ENCODE data around the gene TYRP1. TPM values are rescaled to one million over a fixed set of nuclear protein-coding genes. Genes with fewer than 3 reads are reported as not detected.

TYRP1 gene
- total RNA-seq (under 1 TPM in 1 of 4 donors, not detected in 3; 0.16 TPM), polyA plus RNA-seq (1 to 10 TPM in 1 of 3 donors, under 1 TPM in 2; 0.09 to 1.2 (median 0.46) TPM)

GRCh38 chr9:12693141-12693540, at the start of gene TYRP1:
Gene TYRP1 (plus strand): TSS chr9:12693385. CDS start chr9:12693997, 612 bp downstream.
- WGBS, 2 donors, result 80 to 88% methylated on average over 3 of the region's 3 CpGs
- no peak for DNase-seq
- intact Hi-C loops (cut with DNase I), result no loop called here

GRCh38 chr9:12643686-12644085, 49.5 kb upstream of the TYRP1 start:
- Histone ChIP-seq H3K4me3 (no peak overlapping the region), H3K9me3 (no peaks in the 10 kb centered on the region), H3K27me3 (no peaks in the 10 kb centered on the region), H3K4me1 (no peaks in the 10 kb centered on the region), H3K27ac (no peak overlapping the region), H3K36me3 (no peaks in the 10 kb centered on the region)
- no peak for DNase-seq
- intact Hi-C loops (cut with DNase I), result no loop called here
- TF ChIP-seq POLR2A (IDR thresholded peaks at IDR 0.05), result no peak
- TF ChIP-seq POLR2AphosphoS5 (IDR thresholded peaks at IDR 0.05), result no peak
- TF ChIP-seq EP300 (IDR thresholded peaks at IDR 0.05), result no peak

More at GRCh38 chr9:12693141-12693540, at the start of gene TYRP1:
- H3K4me1 ChIP-seq, result peaks cover 0 to 22% (median 15%) of the 10 kb centered on the region in 4 donors
- no peaks in the 10 kb centered on the region for H3K9me3 ChIP-seq
- TF ChIP-seq POLR2A (IDR thresholded peaks at IDR 0.05) (no peak), EP300 (IDR thresholded peaks at IDR 0.05) (no peak), POLR2AphosphoS5 (IDR thresholded peaks at IDR 0.05) (no peak)
- TF ChIP-seq, protein P1, sequence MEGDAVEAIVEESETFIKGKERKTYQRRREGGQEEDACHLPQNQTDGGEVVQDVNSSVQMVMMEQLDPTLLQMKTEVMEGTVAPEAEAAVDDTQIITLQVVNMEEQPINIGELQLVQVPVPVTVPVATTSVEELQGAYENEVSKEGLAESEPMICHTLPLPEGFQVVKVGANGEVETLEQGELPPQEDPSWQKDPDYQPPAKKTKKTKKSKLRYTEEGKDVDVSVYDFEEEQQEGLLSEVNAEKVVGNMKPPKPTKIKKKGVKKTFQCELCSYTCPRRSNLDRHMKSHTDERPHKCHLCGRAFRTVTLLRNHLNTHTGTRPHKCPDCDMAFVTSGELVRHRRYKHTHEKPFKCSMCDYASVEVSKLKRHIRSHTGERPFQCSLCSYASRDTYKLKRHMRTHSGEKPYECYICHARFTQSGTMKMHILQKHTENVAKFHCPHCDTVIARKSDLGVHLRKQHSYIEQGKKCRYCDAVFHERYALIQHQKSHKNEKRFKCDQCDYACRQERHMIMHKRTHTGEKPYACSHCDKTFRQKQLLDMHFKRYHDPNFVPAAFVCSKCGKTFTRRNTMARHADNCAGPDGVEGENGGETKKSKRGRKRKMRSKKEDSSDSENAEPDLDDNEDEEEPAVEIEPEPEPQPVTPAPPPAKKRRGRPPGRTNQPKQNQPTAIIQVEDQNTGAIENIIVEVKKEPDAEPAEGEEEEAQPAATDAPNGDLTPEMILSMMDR (IDR thresholded peaks at IDR 0.05), result no peak
- H3K36me3 ChIP-seq, result no peaks in the 10 kb centered on the region
- no peaks in the 10 kb centered on the region for H3K27me3 ChIP-seq
- no peak within 1 kb of the TSS for H3K27ac ChIP-seq
- no peak within 1 kb of the TSS for H3K4me3 ChIP-seq

DNA sequence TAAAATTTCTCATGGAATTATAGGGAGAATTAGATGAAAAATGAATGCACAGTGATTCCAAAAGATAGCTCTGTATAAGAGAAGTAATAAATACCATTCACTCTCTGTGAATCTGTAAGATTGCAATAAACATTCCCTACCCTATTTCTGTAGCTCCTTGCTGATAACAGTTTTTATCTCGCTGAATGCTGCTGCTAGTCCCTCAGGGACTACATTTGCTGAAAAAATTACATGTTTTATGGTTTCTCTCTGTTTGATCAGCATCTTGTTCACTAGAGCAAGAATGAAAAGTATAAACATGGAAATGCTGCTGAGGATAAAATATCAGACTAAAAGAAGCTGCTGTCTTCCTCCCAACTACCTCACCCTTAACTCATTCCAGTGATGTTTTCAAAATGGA, 44.3 kb upstream of the TYRP1 start:
- H3K27me3 ChIP-seq, result no peaks in the 10 kb centered on the region
- no peak overlapping the region for H3K27ac ChIP-seq
- H3K4me1 ChIP-seq, result no peaks in the 10 kb centered on the region
- no peak overlapping the region for H3K4me3 ChIP-seq
- no peak for DNase-seq
- H3K36me3 ChIP-seq, result no peaks in the 10 kb centered on the region
- WGBS, 2 donors, result 25 to 59% methylated on average over 1 of the region's 1 CpG
- intact Hi-C loops (cut with DNase I), result no loop called here
- TF ChIP-seq POLR2A (IDR thresholded peaks at IDR 0.05), result no peak
- no peak for TF ChIP-seq POLR2AphosphoS5 (IDR thresholded peaks at IDR 0.05)
- no peak for TF ChIP-seq EP300 (IDR thresholded peaks at IDR 0.05)
- TF ChIP-seq, protein P1 (IDR thresholded peaks at IDR 0.05), result no peak
- no peaks in the 10 kb centered on the region for H3K9me3 ChIP-seq

DNA sequence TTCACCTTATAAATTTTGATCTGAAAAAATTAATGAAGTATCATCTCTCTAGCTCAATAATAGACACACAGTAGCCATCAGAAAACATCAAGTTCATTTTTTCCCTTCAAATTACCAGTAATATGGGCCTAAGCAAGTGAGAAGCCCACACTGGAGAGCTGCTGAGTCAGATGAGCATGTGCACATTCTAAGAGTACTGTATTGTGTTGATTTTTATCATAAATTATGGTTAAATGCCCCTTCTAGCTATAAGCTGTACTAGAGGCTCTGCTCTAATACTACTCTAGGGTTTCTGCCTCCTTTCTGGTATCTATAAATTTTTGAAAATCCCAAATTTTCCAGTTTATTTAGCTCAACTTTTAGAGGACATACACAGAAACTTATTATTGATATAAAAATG, 42.1 kb upstream of the TYRP1 start:
- Histone ChIP-seq H3K27me3 (no peaks in the 10 kb centered on the region), H3K27ac (no peak overlapping the region), H3K4me1 (no peaks in the 10 kb centered on the region), H3K36me3 (no peaks in the 10 kb centered on the region), H3K9me3 (no peaks in the 10 kb centered on the region), H3K4me3 (no peak overlapping the region)
- intact Hi-C loops (cut with DNase I), result no loop called here
- TF ChIP-seq, protein P1 (IDR thresholded peaks at IDR 0.05), result no peak
- TF ChIP-seq EP300 (IDR thresholded peaks at IDR 0.05), result no peak
- TF ChIP-seq POLR2AphosphoS5 (IDR thresholded peaks at IDR 0.05), result no peak
- no peak for TF ChIP-seq POLR2A (IDR thresholded peaks at IDR 0.05)
- DNase-seq, result no peak

GRCh38 chr9:12652973-12653372, 40.2 kb upstream of the TYRP1 start:
- H3K4me3 ChIP-seq, result no peak overlapping the region
- no peaks in the 10 kb centered on the region for H3K27me3 ChIP-seq
- H3K36me3 ChIP-seq, result no peaks in the 10 kb centered on the region
- H3K9me3 ChIP-seq, result no peaks in the 10 kb centered on the region
- no peak for TF ChIP-seq POLR2AphosphoS5 (IDR thresholded peaks at IDR 0.05)
- no peak for TF ChIP-seq EP300 (IDR thresholded peaks at IDR 0.05)
- TF ChIP-seq POLR2A (IDR thresholded peaks at IDR 0.05), result no peak
- TF ChIP-seq, protein P1 (IDR thresholded peaks at IDR 0.05), result no peak
- intact Hi-C loops (cut with DNase I), result no loop called here
- 8 to 35% methylated on average over 2 of the region's 2 CpGs for WGBS, 2 donors
- H3K27ac ChIP-seq, result no peak overlapping the region
- no peak for DNase-seq
- no peaks in the 10 kb centered on the region for H3K4me1 ChIP-seq

Data from sigmoid colon (tissue), 7 donors.